ELR (cell line): Measurements from ENCODE around the gene RFPL4AL1.
"Not testable (repeated sequence)": the region's sequence is repeated elsewhere in the genome, so short reads cannot be mapped to it uniquely, and the experiment has no call there.

Experiments used
- DNase-seq: peaks from one replicate; pipeline ENCODE4 v3.0.0-alpha.2; 2015; ENCODE audit warnings: low read depth

RFPL4AL1 gene

DNA sequence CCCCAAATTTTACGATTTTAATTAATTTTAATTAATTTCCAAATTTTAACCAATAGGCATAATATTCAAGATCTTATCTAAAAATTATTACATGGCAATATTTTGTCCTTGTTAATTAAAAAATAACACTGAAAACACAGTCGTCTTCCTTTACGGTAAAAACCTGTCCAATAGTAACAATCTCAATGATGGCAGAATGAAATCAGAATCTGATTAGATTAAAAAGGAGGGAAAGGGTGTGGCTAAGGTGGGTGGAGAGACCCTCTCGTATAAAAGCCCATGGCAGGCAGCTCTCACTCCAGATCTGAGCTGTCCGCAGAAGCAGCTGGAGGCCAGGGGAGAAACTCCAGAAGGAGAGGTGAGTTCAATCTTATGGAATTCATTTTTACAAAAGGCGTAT, at the start of gene RFPL4AL1:
TSS of gene RFPL4AL1 (plus strand) at position 301 of the 400 bp plus-strand sequence. CDS start 2,687 bp downstream, outside the sequence.
- not testable (repeated sequence) for DNase-seq

DNA sequence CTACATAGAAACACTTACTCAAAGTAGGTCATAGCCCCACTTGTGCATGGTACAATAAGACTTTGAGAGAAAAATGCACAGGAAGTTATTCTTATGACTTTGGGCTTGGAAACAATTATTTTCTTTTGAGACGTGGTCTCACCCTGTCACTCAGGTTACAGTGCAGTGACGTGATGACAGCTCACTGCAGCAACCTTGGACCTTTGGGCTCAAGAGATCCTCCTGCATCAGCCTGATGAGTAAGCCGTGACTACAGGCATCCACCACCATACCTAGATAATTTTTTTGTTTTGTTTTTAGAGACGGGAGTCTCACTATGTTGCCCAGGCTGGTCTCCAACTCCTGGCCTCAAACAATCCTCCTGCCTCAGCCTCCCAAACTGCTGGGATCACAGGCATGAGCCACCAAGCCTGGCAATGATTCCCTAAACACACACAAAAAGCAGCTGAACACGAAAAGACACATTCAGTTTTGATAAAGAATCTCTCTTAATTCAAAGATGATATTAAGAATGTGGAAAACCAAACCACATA, 48.6 kb upstream of the RFPL4AL1 start:
- DNase-seq, result no peak

- no peak for DNase-seq
Measured at GRCh38 chr19:55720801-55721200, 48.1 kb upstream of the RFPL4AL1 start.

DNA sequence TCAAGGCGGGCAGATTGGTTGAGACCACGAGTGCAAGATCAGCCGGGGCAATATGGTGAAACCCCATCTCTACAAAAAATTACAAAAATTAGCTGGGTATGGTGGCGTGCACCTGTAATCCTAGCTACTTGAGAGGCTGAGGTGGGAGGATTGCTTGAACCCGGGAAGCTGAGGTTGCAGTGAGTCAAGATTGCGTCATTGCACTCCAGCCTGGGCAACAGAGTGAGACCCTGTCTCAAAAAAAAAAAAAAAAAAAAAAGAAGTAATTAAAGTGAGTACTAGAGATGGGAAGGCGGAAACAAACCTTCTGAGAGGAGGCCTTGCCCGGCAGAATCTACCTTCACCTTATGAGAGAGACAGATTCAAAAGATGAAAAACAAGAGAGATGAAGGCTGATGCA, 45.4 kb upstream of the RFPL4AL1 start:
- DNase-seq, result no peak

DNA sequence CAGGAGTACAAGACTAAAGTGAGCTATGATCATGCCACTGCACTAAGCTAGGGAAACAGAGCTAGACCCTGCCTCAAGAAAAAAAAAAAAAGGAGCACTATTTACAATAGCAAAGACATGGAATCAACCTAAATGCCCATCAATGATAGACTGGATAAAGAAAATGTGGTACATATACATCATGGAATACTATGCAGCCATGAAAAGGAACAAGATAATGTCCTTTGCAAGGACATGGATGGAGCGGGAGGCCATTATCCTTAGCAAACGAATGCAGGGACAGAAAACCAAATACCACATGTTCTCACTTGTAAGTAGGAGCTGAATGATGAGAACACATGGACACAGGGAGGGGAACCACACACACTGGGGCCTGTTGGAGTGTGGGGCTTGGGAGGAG, 38.5 kb upstream of the RFPL4AL1 start:
- not testable (repeated sequence) for DNase-seq

DNA sequence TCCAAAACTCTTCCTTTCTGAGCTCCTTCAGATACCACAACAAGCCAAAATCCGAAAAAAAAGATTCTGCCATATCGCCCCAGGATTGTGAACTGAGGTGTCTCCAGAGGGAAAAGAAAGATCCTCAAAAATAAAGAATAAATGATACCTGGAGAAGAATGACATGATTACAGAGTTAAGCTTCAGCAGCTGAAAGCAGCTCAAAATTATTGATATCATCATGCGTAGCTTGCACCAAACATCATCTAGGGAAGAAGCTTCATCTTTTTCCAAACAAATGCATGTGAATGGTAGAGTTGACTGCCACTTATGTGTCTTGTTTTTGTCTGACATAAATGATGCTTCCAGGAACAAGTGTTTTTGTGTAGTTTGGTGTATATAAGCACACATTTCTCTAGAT, 30.6 kb upstream of the RFPL4AL1 start, which contains the start of gene NLRP9:
TSS of gene NLRP9 (minus strand) at position 101 of the 400 bp plus-strand sequence. CDS start at position 73, 28 bp downstream.
- no peak for DNase-seq

- DNase-seq, result no peak
Measured at GRCh38 chr19:55750715-55751114, 18.2 kb upstream of the RFPL4AL1 start.

GRCh38 chr19:55753401-55753800, 15.5 kb upstream of the RFPL4AL1 start:
- DNase-seq, result no peak

DNA sequence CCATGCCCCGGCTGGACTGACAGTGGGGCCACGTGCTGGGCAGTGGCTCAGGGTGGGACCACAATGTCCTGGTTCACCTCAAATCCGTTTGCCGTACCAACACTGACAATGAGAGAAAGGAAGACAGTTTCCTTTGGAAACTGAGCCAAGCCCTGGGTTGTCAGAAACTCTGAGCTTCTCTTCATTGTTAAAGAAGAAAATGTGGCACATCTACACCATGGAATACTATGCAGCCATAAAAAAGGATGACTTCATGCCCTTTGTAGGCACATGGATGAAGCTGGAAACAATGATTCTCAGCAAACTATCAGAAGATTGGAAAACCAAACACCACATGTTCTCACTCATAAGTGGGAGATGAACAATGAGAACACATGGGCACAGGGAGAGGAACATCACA, 12.1 kb upstream of the RFPL4AL1 start:
- not testable (repeated sequence) for DNase-seq

- DNase-seq, result not testable (repeated sequence)
Measured at GRCh38 chr19:55758797-55759196, 10.1 kb upstream of the RFPL4AL1 start, which contains the start of gene RFPL4A. Gene RFPL4A, plus strand, starts transcription at chr19:55759097. Its CDS starts 2,704 bp downstream, at chr19:55761801.

DNA sequence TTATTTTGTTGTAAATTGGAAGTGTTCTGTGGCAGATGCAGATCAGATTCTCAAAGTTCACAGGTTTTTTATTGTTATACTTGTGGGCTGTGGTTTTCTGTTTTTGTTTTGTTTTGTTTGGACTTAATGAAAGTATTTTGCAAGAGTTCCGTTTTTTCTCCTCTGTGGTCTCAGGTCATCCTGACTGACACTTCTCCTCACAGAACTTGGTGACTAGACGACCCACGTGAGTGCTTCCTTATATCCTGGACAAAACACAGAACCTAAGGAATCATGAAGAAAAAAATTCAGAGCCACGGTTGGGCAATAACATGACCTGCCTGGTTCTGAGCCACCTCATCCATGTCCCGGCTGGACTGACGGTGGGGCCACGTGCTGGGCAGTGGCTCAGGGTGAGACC, 2.5 kb upstream of the RFPL4AL1 start:
- DNase-seq, result no peak

DNA sequence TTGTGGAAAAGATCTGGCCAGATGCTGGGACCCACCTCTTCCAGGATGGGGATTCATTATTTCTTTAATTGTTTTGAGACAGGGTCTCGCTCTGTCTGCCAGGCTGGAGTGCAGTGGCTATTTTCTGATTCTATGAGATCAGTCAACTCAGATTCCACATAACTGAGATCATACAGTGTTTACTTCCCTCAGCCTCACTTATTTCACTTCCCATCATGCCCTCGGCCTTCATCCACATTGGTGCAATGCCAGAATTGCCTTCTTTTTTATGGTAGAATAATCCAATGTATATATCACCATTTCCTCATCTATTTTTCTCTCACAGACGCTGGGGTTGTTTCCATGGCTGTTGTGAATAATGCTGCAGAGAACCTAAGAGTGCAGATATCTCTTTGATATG, 714 bp downstream of the RFPL4AL1 start:
- DNase-seq, result not testable (repeated sequence)

DNA sequence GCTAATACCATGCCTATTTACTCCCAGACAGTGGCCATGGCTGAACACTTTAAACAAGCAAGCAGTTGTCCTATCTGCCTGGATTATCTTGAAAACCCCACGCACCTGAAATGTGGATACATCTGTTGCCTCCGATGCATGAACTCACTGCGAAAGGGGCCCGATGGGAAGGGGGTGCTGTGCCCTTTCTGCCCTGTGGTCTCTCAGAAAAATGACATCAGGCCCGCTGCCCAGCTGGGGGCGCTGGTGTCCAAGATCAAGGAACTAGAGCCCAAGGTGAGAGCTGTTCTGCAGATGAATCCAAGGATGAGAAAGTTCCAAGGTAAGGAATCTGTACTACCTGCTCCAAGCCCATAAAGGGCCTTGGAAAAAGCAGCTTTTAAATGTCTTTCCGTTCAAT, 8.6 kb downstream of the RFPL4AL1 start:
- DNase-seq, result no peak

DNA sequence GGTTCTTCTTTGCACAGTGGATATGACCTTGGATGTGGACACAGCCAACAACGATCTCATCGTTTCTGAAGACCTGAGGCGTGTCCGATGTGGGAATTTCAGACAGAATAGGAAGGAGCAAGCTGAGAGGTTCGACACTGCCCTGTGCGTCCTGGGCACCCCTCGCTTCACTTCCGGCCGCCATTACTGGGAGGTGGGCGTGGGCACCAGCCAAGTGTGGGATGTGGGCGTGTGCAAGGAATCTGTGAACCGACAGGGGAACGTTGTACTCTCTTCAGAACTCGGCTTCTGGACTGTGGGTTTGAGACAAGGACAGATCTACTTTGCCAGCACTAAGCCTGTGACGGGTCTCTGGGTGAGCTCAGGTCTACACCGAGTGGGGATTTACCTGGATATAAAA, 9.4 kb downstream of the RFPL4AL1 start:
- DNase-seq, result no peak

DNA sequence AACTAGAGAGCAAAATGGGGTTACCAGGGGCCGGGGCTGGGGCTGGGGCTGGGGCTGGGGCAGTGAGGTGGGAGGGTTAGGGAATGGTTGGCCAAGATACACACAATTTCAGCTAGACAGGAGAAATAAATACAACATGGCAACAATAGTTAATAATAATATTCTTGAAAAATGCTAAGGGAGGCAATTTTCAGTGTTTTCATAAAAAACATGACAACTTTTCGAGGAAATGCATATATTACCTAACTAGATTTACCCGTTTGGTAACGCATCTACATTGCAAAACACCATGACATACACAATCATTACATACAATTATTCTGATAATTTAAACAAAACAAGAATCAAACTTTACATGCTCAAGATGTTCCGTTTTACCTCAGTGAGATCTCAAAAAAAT, 12.2 kb downstream of the RFPL4AL1 start:
- no peak for DNase-seq

DNA sequence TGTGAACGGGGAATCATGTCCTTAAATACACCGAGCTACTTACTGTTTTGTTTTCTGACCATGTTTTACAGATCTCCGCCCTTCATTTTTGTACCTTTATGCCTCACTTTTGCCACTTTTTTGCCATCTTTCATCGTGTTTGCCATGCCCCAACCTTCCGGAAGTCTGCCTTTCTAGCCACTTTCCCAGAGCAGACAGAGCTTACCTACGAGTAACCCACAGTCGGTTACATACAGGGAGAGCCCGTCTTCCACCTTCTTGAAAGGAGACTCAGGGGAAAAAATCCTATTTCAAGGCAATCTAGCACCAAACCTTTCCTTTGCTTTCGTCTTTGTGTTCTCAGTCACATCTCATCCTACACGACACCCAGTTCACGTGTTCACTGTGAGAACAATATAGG, 26.1 kb downstream of the RFPL4AL1 start:
- DNase-seq, result no peak

- no peak for DNase-seq
Measured at GRCh38 chr19:55801416-55801815, 32.5 kb downstream of the RFPL4AL1 start.

DNA sequence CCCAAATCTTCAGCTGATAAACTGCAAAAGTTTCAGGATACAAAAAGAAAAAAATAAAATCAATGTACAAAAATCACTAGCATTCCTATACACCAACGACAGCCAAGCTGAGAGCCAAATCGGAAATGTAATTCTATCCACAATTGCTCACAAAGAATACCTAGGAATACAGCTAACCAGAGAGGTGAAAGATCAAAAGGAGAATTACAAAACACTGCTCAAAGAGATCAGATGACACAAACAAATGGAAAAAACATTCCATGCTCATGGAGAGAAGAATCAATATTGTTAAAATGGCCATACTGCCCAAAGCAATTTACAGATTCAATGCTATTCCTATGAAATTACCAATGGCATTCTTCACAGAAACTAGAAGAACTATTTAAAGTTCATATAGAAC, 33.4 kb downstream of the RFPL4AL1 start:
- no peak for DNase-seq

DNA sequence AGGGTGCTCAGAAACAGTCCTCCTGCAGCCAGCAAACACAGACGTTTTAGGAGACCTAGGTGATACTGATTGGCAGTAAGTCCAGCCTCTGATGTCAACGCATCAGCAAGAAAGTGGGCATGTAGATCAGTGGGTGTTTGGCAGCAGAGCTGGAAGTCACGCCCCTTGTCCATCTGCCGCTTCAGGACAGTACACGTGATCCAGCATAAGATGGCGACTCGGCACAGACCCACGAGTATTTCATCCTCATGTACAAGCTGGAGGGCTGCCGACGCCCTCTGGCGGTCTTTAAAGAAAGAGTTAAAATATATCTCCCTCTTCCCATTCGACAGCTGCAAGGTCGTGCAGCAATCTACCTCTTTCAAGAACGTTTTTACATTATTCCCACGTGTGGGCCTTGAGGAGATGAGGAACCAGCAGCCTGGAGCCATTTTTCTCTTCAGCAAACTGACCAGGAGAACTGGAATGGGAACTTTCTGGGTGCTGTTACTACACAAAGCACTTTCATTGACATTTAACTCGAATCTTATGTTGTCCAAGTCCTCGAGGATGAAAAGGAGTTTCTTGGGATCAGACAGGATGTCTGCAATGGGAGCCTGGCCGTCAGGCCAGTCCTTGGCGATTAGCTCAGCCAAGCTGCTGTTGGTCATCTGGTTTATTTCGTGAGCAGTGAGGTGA, 40.6 kb downstream of the RFPL4AL1 start:
- peak; percentile 79 for DNase-seq

GRCh38 chr19:55811340-55811739, 42.4 kb downstream of the RFPL4AL1 start:
- DNase-seq, result no peak

DNA sequence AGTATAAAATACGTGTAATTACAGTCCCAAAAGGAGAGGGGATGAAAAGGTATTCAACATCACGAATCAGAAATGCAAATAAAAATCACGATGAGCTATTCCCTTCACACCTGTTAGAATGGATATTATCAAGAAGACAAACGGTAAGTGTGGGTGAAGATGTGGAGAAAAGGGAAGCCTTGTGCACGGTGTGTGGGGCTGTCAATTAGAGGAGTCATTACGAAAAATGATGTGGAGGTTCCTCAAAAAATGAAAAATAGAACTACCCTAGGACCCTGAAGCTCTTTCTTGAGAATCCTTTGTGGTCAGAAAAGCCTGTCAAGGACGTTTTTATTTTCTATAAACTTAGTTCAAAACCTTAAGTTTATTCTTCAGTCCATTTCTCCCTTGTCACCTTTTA, 43.5 kb downstream of the RFPL4AL1 start:
- DNase-seq, result no peak

GRCh38 chr19:55813906-55814305, 45.0 kb downstream of the RFPL4AL1 start:
- no peak for DNase-seq

DNA sequence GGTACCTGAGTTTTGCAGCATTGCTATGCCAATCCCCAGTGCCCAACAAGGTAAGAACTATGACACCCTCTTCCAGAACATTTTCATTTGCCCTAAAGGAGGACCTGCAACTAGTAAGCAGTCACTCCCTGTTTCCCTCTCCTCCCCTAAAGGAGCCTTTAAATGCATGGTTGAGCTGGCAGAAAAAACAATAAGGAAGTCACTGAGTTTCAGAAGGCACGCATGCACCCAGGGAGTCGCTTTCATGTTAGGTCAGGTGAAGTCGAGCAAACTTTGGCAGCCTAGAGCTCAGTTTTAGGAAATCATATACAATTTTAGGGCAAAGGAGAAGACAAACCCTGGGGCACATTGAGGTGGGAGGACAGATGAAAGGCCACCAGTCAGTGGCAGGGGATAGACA, 51.1 kb downstream of the RFPL4AL1 start:
- DNase-seq, result no peak
